ENCODE results near the gene SLC18A2. TPM values are rescaled to one million over a fixed set of nuclear protein-coding genes. Genes with fewer than 3 reads are reported as not detected.
"Not testable (repeated sequence)": the region's sequence is repeated elsewhere in the genome, so short reads cannot be mapped to it uniquely, and the experiment has no call there.

The SLC18A2 gene
- total RNA-seq = not detected in 2 replicates
- 0.03 TPM for polyA plus RNA-seq (2012)

DNA sequence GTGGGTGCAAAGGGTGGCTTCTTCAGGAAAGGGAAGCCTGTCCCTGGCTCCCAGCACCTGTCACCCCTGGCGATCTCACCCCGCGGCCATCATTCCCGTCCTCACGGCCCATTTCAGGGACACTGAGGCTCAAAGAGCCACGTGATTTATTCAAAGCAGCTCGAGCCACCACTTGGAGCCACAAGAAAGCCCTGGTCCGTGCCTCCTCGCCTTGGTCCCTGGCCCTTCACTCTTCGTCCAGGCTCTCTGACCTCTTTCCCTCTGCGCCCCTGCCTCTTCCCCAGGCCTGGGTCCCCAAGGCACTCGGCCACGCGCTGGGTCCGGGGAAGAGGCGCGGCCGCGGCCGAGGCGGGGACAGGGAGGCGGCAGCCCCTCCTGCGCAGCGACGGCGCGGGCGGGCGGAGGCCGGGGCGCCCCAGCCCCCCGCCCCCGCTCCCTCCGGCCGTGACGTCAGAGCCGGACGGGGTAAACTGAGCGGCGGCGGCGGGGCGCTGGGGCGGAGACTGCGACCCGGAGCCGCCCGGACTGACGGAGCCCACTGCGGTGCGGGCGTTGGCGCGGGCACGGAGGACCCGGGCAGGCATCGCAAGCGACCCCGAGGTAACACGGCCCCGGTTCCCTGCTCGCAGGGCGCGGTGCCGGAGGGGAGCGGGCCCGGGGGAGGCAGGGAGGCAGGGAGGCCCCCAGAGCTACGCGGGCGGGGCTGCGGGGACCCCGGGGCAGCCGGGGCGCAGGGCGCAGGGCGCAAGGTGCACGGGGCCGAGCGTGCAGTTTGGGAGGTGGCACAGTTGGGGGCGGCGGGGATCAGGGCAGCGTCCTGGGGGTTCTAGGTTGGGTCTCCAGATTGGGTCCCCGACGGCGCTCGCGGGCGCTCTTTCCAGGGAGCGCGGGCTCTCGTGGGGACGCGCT is at the start of gene SLC18A2:
TSS of gene SLC18A2 (plus strand) at position 494 of the 909 bp plus-strand sequence. CDS start 580 bp downstream, outside the sequence.
- no peak for DNase-seq (ENCODE audit: low read depth)

DNA sequence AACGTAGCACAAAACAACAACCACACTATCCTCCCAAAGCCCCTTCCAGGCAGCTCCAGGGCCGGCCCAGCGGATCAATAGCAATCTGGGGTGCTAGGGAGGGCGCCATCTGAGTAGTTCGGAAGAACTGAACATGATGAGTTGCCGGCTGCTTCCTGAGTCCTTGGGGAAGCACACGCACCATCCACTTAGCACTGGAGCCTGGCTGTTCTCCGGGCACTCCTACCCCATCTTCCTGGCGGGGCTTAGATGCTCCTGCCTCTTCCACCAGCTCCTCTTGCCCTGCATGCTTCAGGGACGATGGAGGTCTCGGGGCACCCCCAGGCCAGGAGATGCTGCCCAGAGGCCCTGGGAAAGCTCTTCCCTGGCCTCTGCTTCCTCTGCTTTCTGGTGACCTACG is 43.7 kb upstream of the SLC18A2 start, which contains the start of gene KCNK18:
TSS of gene KCNK18 (plus strand) at position 301 of the 400 bp plus-strand sequence. CDS start at position 301, 0 bp downstream.
- no peak for DNase-seq (ENCODE audit: low read depth)

DNA sequence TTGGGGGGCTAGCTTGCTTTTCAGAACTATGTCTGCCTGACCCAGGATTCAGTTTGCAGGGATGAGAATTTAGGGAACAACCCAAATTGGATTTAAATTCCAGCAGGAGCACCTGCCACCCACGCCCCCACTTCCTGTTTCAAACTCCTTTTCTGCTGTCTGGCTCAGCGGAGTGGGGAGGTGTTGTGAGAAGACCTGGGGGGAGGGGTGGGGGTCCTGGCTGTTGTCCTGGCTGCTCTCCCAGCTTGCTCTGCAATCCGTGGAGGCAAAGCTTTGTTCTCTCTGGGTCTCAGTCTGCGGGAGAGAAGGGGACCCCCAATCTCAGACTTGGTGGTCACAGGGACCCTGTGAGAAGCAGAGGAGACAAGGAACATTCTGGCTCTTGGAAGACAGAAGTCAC is 42.8 kb upstream of the SLC18A2 start:
- no peak for DNase-seq (ENCODE audit: low read depth)

DNA sequence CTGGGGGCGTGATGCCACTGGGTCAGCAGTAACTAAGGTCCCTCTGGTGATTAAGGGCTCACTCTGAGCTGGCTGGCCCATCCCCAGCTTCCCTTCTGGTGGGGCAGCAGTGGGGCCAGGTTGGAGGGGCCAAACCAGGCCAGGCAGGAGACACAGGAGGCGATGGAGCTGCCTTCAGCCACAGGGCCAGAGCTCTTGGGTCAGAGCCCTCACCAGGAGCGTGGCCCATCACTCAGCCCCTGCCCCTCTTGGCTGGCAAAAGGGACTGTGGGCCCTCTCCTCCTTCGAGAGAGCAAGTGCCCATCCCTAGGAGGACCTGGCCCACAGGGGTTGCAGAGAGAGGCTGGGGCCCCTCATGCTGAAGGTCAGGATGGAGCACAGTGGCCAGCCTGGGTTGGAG is 39.1 kb upstream of the SLC18A2 start:
- no peak for DNase-seq (ENCODE audit: low read depth)

DNA sequence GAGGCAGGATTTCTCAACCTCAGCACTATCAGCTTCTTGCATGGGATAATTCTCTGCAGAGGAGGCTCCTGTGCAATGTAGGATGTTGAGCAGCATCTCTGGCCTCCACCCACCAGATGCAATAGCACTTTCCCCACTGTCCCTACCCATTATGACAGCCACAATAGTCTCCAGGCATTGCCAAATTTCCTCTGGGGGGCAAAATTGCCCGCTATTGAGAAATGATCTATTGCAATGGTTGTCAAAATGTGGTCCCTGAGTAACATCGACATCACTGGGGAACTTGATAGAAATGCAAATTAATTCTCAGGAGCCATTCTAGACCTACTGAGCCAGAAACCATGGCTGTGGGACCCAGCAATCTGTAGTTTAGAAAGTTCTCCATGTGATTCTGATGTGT is 36.6 kb upstream of the SLC18A2 start:
- DNase-seq (ENCODE audit: low read depth) = no peak

DNA sequence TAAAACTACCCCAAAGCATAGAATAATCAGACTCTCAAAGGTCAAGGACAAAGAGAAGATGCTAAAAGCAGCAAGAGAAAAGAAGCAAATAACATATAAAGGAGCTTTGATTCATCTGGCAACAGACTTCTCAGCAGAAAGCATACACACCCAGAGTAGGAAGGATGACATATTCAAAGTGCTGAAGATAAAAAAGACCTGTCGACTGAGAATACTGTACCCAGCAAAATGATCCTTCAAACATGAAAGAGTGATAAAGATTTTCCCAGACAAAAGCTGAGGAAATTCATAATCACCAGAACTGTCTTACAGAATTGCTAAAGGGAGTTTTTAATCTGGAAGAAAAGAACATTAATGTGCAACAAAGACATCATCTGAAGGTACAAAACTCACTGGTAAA is 28.7 kb upstream of the SLC18A2 start:
- DNase-seq (ENCODE audit: low read depth) = peak; percentile 6

DNA sequence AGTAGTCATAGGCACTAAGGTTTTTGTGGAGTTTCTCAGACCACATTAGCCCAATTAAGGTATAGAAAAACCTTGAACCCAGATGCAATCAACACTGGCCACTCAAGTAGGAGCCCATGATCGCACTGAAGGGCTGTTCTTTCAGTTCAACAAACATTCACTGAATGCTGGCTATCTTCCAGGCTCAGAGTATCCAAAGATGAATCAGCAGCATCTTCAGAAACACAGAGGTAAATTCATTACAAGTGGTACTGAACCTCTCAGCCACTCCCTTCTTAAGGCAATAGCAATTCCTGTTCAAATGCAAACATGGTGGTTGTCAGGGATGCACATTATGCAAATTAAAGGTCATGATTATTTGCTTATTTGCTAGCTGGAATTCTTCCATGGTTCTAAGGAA is 26.5 kb upstream of the SLC18A2 start:
- DNase-seq (ENCODE audit: low read depth) = peak; percentile 4

DNA sequence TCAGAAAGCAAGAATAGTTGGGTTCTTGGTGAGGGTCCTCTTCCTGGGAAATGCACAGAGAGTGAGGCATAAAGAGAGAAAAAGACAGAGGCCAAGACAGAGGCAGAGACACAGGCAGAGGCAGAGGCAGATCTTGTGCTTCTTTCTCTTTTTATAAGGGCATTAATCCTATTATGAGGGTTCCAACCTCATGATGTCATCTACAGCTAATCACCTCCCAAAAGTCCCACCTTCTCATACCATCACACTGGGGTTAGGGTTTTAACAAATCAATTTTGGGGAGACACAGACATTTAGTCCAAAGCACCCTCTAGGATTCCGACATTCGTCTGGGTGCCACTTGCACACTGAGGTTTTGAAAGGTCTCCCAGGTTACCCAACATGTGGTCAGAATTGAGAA is 25.8 kb upstream of the SLC18A2 start:
- no peak for DNase-seq (ENCODE audit: low read depth)

DNA sequence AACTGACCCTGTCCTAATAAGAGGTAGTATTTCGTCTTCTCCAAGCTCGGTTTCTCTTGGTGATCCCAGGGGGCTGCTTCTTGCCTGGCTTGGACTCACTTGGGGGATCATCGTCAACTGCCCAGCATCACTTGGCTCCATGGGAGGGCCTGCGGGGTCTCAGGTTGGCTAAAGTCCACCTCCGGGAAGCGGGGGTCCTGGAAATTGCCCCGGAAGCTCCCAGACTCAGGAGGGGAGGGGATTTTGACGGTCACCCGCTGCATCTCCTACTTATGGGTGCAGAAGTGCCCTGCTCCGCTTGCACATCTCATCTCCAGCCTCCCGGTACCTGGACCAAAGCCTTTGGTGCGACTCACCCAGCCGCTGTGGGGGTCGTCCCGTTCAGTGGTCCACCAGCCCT is 24.9 kb upstream of the SLC18A2 start:
- DNase-seq (ENCODE audit: low read depth) = no peak

DNA sequence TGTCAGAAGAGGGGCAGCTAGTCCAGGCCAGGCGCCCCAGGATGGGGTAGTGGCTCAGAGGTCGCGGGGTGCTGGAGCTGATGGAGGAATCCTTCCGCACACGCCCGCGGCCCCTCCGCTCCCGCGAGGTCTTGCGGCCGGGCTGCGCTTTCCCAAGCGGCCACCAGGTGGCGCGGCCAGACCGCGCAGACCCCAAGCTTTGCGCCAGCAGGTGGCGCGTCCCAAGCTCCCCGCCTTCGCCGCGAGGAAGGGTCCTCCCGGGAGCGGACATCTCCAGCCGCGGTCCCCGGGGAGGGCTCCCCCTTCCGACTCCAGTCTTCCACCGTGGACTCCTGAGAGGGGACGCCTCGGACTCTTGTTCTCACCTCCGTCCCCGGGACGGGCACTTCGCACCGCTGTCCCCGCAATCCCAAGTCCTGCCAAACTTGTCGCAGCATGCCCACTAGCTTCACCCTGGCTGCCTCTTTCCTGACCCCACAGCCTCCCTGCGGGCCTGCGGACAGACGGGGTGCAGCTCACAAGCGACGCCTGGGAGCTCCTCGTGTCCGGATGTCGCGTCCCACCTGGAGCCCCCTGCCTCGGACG is 24.2 kb upstream of the SLC18A2 start:
- peak; percentile 59 for DNase-seq (ENCODE audit: low read depth)

DNA sequence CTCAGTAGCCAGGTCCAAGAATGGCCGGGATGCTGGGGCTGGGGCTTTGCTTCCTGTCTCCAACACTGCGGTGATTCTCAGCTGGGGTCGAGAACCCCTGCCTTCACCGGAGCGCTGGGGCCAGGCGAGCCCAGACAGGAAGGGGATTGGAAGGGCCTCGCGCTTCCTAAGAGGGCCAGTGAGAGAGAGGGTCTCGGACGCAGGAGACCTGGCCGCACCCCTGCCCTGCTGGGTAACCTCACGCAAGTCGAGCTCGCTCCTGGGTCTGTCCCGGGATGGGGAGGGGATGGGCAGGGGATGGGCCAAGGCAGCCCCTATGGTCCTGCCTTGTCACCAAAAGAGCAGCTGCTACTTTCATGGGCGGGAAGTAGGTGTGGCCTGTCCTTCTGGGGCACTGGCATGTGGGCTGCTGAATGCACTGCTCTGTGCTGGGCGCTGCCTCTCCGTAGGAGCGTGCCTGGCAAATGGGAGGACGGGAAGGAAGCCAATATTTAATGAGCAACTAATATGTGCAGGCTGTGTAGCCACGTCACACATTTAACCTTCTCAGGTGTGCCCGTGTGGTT is 23.6 kb upstream of the SLC18A2 start:
- DNase-seq (ENCODE audit: low read depth) = peak; percentile 41

DNA sequence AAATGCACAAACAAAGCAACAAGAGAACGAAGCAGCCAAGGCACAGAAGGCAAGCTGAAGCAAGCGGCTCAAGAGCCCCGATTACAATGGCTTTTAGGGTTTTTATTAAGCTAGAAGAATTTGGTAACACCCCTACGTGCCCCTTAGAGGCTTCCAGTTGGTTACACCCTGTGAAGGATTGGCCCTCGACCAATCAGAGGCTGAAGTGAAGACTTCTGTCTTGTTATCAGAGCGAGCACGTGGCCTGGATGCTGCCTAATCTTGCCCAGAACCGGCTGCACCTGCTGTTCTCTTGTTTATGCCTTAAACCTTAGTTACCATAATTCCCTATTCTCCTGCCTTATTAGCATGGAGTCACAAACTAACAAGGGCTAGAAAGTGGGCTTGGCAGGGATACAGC is 22.3 kb upstream of the SLC18A2 start:
- DNase-seq (ENCODE audit: low read depth) = peak; percentile 4

DNA sequence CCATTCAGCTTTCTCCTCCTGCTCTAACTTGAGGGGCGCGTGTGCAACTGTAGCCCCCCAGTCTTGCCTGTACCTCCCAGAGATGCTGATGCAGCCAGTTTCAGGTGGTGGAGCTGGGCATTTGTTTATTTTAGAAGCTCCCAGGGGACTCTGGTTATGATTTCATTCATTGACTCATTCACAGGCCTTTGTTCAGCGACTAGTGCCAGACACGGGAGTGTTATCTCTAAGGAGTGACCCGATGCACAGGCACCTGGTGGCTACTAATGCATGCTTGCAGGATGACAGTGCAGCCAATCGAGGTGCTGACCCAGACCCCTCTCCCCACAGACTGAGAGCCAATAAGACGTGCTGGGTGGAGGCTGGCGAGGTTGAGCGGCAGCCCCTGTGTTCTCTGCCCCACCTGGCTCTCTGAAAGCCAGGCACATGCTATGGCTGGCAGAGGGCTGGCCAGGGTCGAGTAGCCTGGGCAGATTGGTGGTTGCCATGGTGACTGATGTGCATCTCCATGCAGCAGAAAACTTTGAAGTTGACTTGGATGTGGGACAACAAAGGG is 19.7 kb upstream of the SLC18A2 start:
- peak; percentile 14 for DNase-seq (ENCODE audit: low read depth)

DNA sequence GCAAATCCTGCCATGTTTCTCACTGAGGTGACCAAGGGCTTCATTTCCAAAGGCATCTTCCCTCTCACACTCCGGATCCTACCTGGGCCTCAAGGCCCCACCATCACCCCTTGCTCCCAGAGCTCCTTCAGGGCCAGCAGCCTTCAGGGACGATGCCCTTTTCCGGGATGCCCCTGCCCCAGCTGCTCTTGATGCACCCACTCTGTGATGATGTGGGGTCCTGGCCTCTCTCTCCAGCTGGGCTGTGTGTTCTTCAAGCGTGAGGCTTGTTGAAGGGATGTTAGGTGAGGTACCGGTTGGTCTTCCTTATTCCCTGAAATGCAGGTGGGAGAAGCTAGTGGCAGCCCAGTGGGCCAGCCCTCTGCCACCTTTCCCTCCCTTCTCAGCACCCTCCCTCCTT is 18.4 kb upstream of the SLC18A2 start:
- DNase-seq (ENCODE audit: low read depth) = no peak

DNA sequence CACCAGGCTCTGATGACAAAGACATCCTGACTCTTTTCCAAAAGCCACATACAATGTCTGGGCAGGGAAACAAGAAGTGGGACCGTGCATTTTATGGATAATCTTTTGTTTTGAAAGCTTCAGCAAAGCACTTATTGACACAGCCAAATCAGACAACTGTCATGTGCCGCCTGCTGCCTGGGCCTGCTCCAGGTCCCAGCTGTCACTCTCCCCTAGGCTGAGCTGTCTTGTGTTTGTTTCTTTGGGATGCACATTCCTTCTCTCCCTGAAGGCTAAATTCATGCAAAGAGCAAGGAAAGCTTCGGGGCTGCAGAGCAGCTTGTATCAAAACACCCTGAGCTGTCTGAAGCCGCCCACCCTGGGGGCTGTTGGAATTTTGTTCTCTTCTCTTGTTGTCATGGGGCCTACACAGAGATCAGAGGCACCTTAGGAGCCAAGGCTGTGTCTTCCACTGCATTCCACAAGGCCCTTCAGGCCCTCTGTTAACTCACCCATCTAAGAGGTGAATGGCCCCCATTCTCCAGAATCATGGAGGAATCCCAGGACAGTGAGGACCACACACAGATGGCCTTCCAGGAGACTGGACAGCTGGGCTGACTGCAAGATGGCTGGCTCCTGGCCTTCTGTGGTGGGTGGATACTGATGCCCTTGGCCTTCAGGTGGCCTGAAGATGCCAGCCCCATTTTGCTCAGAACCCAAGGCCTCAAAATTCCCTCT is 17.8 kb upstream of the SLC18A2 start:
- peak; percentile 22 for DNase-seq (ENCODE audit: low read depth)

DNA sequence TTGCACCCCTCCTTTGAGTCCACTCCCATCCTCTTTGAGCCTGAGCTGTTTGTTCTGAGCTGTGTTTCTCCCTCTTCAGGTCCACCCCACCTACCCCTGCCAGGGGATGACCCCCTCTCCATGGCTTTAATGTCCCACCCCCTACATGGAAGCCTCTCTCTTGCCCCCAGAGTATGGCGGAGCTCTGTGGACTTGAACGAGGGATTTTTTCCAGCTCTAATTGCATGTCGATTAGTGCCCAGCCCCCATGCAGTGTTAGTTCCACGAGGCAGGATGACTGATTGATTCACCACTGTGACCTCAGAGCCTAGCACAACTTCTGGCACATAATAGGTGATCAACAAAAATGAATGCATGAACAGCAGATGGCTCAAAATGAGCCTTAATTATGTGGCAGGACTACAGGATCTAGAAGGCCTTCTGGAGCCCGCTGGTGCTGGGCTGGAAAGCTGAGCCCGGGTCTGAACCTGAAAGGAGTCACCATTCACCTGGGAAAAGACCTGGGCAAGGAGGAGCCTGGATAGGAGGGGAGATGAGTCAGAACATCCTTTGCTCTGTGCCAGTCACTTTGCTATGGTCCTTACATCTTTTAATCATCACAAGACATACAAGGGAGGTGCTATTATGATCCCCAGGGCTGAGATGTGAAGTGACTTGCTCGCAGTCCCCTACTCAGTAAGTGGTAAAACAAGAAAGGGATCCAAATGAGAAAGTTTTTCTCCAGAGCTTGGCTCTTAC is 17.1 kb upstream of the SLC18A2 start:
- DNase-seq (ENCODE audit: low read depth) = no peak

DNA sequence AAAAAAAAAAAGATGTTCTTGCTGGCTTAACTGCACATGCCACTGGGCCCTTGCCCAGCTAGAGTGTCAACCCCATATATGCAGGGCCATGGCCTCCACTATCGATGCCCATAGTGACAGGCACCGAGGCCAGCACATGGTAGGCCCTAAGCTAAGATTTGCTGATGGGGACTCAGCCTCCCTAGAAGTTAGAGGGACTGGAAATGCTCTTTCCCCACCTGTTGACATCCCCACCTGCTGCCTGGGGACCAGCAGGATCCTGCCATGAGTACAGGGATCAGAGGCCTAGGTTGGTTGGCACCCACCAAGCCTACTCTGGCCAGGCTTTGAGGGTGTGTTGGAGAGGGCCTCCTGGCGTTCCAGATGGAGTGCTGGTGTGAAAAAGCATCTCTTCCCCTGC is 16.0 kb upstream of the SLC18A2 start:
- DNase-seq (ENCODE audit: low read depth) = no peak

DNA sequence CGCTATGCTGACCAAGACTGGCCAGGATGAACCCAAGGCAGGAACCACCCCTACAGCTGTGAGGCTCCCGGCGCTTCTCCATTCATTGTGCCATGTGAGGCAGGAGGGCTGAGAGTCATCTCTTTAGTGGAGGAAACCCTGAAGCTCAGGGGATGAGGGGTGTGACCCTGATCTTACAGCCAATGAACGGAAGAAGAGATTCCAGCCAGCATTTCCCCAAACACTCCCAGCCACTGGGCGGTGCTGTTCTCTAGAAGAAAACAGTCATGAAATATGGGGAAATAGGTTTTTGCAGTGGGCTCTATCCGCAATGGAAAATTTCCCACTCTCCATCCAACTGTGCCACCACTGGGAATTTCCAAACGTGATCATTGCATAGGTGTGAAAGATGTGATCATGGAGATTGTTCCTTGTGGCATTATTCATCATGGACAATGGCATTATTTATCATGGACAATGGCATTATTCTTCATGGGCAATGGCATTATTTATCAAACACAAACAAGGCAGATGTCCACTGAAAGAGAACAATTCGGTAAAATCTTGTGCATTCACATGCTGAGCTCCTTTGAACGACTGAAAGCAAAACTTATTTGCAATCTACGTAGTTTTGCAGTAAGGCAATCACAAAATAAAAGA is 14.0 kb upstream of the SLC18A2 start:
- DNase-seq (ENCODE audit: low read depth) = peak; percentile 5

DNA sequence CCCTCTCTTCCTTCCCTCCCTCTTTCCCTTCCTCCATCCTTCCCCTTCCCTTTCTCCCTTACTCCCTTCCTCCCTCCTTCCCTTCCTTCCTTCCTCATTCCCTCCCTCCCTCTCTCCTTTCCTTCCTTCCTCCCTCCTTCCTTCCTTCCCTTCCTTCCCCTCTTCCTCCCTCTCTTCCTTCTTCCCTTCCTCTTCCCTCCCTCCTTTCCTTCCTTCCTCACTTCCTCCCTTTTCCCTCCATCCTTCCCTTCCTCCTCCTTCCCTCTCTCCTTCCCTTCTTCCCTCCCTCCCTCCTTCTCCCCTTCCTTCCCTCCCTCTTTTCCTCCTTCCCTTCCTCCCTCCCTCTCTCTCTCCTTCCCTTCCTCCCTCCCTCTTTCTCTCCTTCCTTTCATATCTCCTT is 12.7 kb upstream of the SLC18A2 start:
- DNase-seq (ENCODE audit: low read depth) = no peak

DNA sequence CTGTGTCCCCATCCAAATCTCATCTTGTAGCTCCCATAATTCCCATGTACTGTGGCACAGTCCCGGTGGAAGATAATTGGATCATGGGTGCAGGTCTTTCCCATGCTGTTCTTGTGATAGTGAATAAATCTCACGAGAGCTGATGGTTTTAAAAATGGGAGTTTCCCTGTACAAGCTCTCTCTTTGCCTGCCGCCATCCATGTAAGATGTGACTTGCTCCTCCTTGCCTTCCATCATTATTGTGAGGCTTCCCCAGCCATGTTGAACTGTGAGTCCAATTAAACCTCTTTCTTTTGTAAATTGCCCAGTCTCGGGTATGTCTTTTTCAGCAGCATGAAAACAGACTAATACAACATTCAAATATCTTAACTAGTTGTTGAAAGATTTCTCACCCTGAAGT is 10.8 kb upstream of the SLC18A2 start:
- not testable (repeated sequence) for DNase-seq (ENCODE audit: low read depth)

Measured in myocyte (in vitro differentiated cells).